Measurements from ENCODE around the gene KLF7.

Gene KLF7

GRCh38 chr2:207165121-207166038, at the start of gene KLF7:
KLF7 (minus strand) TSS chr2:207165948; CDS start chr2:207165568, 380 bp downstream.
- peak in 1 of 2 experiments; percentile 61 for DNase-seq

GRCh38 chr2:207215308-207215707, 49.6 kb upstream of the KLF7 start:
- DNase-seq: no peak

- no peak for DNase-seq
Observed at GRCh38 chr2:207214446-207214845, 48.7 kb upstream of the KLF7 start.

GRCh38 chr2:207206011-207206410, 40.3 kb upstream of the KLF7 start:
- DNase-seq: no peak

- no peak for DNase-seq
Observed at GRCh38 chr2:207205173-207205957, 39.6 kb upstream of the KLF7 start.

- no peak for DNase-seq
Observed at GRCh38 chr2:207203056-207203455, 37.3 kb upstream of the KLF7 start.

GRCh38 chr2:207202645-207203044, 36.9 kb upstream of the KLF7 start:
- DNase-seq: no peak

GRCh38 chr2:207201416-207201815, 35.7 kb upstream of the KLF7 start:
- DNase-seq: no peak

GRCh38 chr2:207200136-207200535, 34.4 kb upstream of the KLF7 start:
- peak; percentile 49 to 71 for DNase-seq

- no peak for DNase-seq
Observed at GRCh38 chr2:207194028-207194427, 28.3 kb upstream of the KLF7 start.

GRCh38 chr2:207188626-207189419, 23.1 kb upstream of the KLF7 start:
- DNase-seq: peak; percentile 49 to 86

- no peak for DNase-seq
Observed at GRCh38 chr2:207185372-207185771, 19.6 kb upstream of the KLF7 start.

GRCh38 chr2:207184768-207185167, 19.0 kb upstream of the KLF7 start:
- DNase-seq: no peak

GRCh38 chr2:207184348-207184747, 18.6 kb upstream of the KLF7 start:
- no peak for DNase-seq

- DNase-seq: no peak
Observed at GRCh38 chr2:207183506-207183905, 17.8 kb upstream of the KLF7 start.

GRCh38 chr2:207182911-207183310, 17.2 kb upstream of the KLF7 start:
- DNase-seq: no peak

- no peak for DNase-seq
Observed at GRCh38 chr2:207181526-207182274, 16.0 kb upstream of the KLF7 start.

GRCh38 chr2:207180741-207181140, 15.0 kb upstream of the KLF7 start:
- DNase-seq: no peak

GRCh38 chr2:207176247-207176646, 10.5 kb upstream of the KLF7 start:
- no peak for DNase-seq

- no peak for DNase-seq
Observed at GRCh38 chr2:207173641-207174040, 7.9 kb upstream of the KLF7 start.

GRCh38 chr2:207167099-207167923, 1.6 kb upstream of the KLF7 start:
- DNase-seq: peak; percentile 42 to 66

Data from NCI-H2081 (cell line).